MCF 10A (cell line): ENCODE results near the gene ZNF444. TPM values are rescaled to one million over a fixed set of nuclear protein-coding genes. Genes with fewer than 3 reads are reported as not detected.
"Not testable (repeated sequence)": the region's sequence is repeated elsewhere in the genome, so short reads cannot be mapped to it uniquely, and the experiment has no call there.

Experiments
- BruUV-seq: library from RNA; stranded (reverse); fragments of 400-500 nt; replicated peaks from 2 replicates; lab custom pipeline; 2021; lab: Mats Ljungman, UMichigan
- CTCF ChIA-PET: fragments of 300-600 bp; sonication (Branson Sonifier 250); formaldehyde crosslinking; extraction: SDS; loops from one replicate; lab custom pipeline; 2021; ENCODE audit warnings: antibody characterized with exemption, inconsistent platforms; lab: Yijun Ruan, JAX
- POLR2A ChIA-PET: fragments of 300-600, 350-650 bp; sonication (Branson Sonifier 250); formaldehyde crosslinking; extraction: SDS; loops from one replicate; lab custom pipeline; 2020; ENCODE audit warnings: antibody characterized with exemption, inconsistent platforms; lab: Yijun Ruan, JAX
- DNase-seq: peaks from one replicate; pipeline ENCODE4 v3.0.0-alpha.2; 2018; ENCODE audit not compliant: unreplicated experiment
- H3K27ac Mint-ChIP-seq: one replicate; pipeline ENCODE4 v1.8.0; 2022; ENCODE audit warnings: mild to moderate bottlenecking, low read depth, mixed read lengths; ENCODE audit not compliant: unreplicated experiment
- H3K27me3 Mint-ChIP-seq: one replicate; pipeline ENCODE4 v1.8.0; 2022; ENCODE audit warnings: mixed read lengths; ENCODE audit not compliant: insufficient read depth, unreplicated experiment
- H3K36me3 Mint-ChIP-seq: one replicate; pipeline ENCODE4 v1.8.0; 2022; ENCODE audit warnings: mild to moderate bottlenecking, moderate library complexity, mixed read lengths; ENCODE audit not compliant: insufficient read depth, unreplicated experiment
- H3K4me1 Mint-ChIP-seq: one replicate; pipeline ENCODE4 v1.8.0; 2022; ENCODE audit warnings: mixed read lengths; ENCODE audit not compliant: insufficient read depth, unreplicated experiment
- H3K4me3 Mint-ChIP-seq: one replicate; pipeline ENCODE4 v1.8.0; 2022; ENCODE audit warnings: mild to moderate bottlenecking, moderate library complexity, mixed read lengths; ENCODE audit not compliant: unreplicated experiment
- H3K9me3 Mint-ChIP-seq: one replicate; pipeline ENCODE4 v1.8.0; 2022; ENCODE audit warnings: mixed read lengths; ENCODE audit not compliant: unreplicated experiment
- CTCF ChIP-seq: fragments of 200-600 bp; IDR thresholded peaks from one replicate; pipeline ENCODE4 v1.8.0; 2022; ENCODE audit warnings: antibody characterized with exemption, mild to moderate bottlenecking; ENCODE audit not compliant: unreplicated experiment
- intact Hi-C: fragments of 100-400 bp; cut with micrococcal nuclease; formaldehyde crosslinking; loops from 2 replicates; pipeline ENCODE4 v1.14.1; 2022
- total RNA-seq: library from RNA; stranded (reverse); gene quantifications from 2 replicates; pipeline ENCODE4 v1.2.3, GENCODE V29; 2022

ZNF444 gene
- total RNA-seq, 1 experiment from 2014 or later = 26.6 TPM

GRCh38 chr19:56191711-56192110 is 50.6 kb downstream of the ZNF444 start:
- CTCF ChIA-PET = interaction anchor here (0.7 kb wide), 1 partner anchor 11 kb away, joined by 3 read pairs; no protein-coding TSS in a partner anchor
- Mint-ChIP-seq H3K27ac (no peak overlapping the region), H3K4me1 (no peaks in the 10 kb centered on the region), H3K36me3 (no peaks in the 10 kb centered on the region), H3K4me3 (no peak overlapping the region), H3K9me3 (no peaks in the 10 kb centered on the region), H3K27me3 (no peaks in the 10 kb centered on the region)
- intact Hi-C loops = no loop called here
- no peak for DNase-seq
- POLR2A ChIA-PET = no interaction called here
- BruUV-seq = no TSS peak
- no peak for TF ChIP-seq CTCF

GRCh38 chr19:56193981-56194640 is 53.0 kb downstream of the ZNF444 start:
- Mint-ChIP-seq H3K36me3 (no peaks in the 10 kb centered on the region), H3K9me3 (no peaks in the 10 kb centered on the region), H3K27me3 (no peaks in the 10 kb centered on the region), H3K4me3 (no peak overlapping the region), H3K27ac (no peak overlapping the region), H3K4me1 (no peaks in the 10 kb centered on the region)
- no peak for TF ChIP-seq CTCF
- intact Hi-C loops = no loop called here
- BruUV-seq = no TSS peak
- ChIA-PET POLR2A (no interaction called here), CTCF (interaction anchor here (1.0 to 1.3 kb wide), 2 partner anchors 16 to 59 kb away, joined by 3 to 4 read pairs; no protein-coding TSS in a partner anchor)
- DNase-seq = no peak

GRCh38 chr19:56197646-56198045 is 56.6 kb downstream of the ZNF444 start, which contains the start of gene ZSCAN5B:
ZSCAN5B (minus strand) TSS chr19:56197783; CDS start chr19:56193052, 4,731 bp downstream.
- H3K4me1 Mint-ChIP-seq, H3K36me3 Mint-ChIP-seq, DNase-seq, H3K27ac Mint-ChIP-seq, H3K27me3 Mint-ChIP-seq, BruUV-seq, H3K4me3 Mint-ChIP-seq, intact Hi-C loops: not testable (repeated sequence)
- CTCF ChIA-PET = interaction anchor here (1.4 kb wide), 1 partner anchor 56 kb away, joined by 6 read pairs; no protein-coding TSS in a partner anchor
- POLR2A ChIA-PET = interaction anchor here (0.5 kb wide), 1 partner anchor 616 kb away, joined by 3 read pairs; no protein-coding TSS in a partner anchor
- peaks cover 13% of the 10 kb centered on the region for H3K9me3 Mint-ChIP-seq

GRCh38 chr19:56199687-56200086 is 58.6 kb downstream of the ZNF444 start:
- no peak for TF ChIP-seq CTCF
- H3K27ac Mint-ChIP-seq = no peak overlapping the region
- H3K36me3 Mint-ChIP-seq = no peaks in the 10 kb centered on the region
- no peaks in the 10 kb centered on the region for H3K4me1 Mint-ChIP-seq
- no TSS peak for BruUV-seq
- intact Hi-C loops = no loop called here
- ChIA-PET CTCF (interaction anchor here (0.8 kb wide), 1 partner anchor 20 kb away, joined by 4 read pairs; no protein-coding TSS in a partner anchor), POLR2A (interaction anchor here (0.7 kb wide), 1 partner anchor 27 kb away, joined by 3 read pairs; no protein-coding TSS in a partner anchor)
- H3K27me3 Mint-ChIP-seq = no peaks in the 10 kb centered on the region
- no peak overlapping the region for H3K4me3 Mint-ChIP-seq
- no peak for DNase-seq
- H3K9me3 Mint-ChIP-seq = peaks cover 13% of the 10 kb centered on the region
